ENCODE measurements around the gene IRGQ.

IRGQ gene

DNA sequence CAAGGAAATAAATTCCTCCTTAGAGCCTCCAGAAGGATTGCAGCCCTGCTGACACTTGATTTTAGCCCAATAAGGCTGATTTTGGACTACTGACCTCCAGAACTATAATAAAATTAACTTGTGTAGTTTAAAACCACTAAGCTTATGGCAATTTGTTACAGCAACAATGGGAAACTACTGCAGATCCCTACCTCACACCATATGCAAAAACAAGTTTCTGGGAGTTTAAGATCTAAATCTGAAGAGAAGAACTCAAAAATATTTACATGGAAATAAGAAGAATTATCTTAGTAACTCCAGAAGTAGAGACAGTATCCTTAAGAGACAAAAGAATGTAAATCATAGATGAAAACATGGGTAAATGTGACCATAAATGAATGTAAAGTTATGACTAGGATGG is 57.0 kb downstream of the IRGQ start:
- no peaks in the 10 kb centered on the region for H3K36me3 ChIP-seq (ENCODE audit: insufficient read depth)
- no peak overlapping the region for H2AFZ ChIP-seq (ENCODE audit: low read depth)
- no peak overlapping the region for H3K27ac ChIP-seq
- H3K79me2 ChIP-seq (ENCODE audit: insufficient read depth, low read depth) = no peaks in the 10 kb centered on the region
- no peaks in the 10 kb centered on the region for H4K20me1 ChIP-seq (ENCODE audit: insufficient read depth)
- TF ChIP-seq, protein P1, sequence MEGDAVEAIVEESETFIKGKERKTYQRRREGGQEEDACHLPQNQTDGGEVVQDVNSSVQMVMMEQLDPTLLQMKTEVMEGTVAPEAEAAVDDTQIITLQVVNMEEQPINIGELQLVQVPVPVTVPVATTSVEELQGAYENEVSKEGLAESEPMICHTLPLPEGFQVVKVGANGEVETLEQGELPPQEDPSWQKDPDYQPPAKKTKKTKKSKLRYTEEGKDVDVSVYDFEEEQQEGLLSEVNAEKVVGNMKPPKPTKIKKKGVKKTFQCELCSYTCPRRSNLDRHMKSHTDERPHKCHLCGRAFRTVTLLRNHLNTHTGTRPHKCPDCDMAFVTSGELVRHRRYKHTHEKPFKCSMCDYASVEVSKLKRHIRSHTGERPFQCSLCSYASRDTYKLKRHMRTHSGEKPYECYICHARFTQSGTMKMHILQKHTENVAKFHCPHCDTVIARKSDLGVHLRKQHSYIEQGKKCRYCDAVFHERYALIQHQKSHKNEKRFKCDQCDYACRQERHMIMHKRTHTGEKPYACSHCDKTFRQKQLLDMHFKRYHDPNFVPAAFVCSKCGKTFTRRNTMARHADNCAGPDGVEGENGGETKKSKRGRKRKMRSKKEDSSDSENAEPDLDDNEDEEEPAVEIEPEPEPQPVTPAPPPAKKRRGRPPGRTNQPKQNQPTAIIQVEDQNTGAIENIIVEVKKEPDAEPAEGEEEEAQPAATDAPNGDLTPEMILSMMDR (conservative IDR thresholded peaks at IDR 0.05; ENCODE audit: low read depth, low read length) = no peak
- no peak overlapping the region for H3K9ac ChIP-seq
- peaks cover 5% of the 10 kb centered on the region for H3K4me1 ChIP-seq (ENCODE audit: low read depth, poor library complexity, severe bottlenecking)
- H3K4me3 ChIP-seq (IDR thresholded peaks at IDR 0.05; ENCODE audit: insufficient read depth, low read depth, low read length) = no peak overlapping the region
- no peaks in the 10 kb centered on the region for H3K27me3 ChIP-seq (ENCODE audit: insufficient read depth, low read depth)
- H3K4me2 ChIP-seq = no peak overlapping the region

GRCh38 chr19:43534816-43535761 is 60.8 kb downstream of the IRGQ start:
- Histone ChIP-seq H3K27me3 (ENCODE audit: insufficient read depth, low read depth) (no peaks in the 10 kb centered on the region), H4K20me1 (ENCODE audit: insufficient read depth) (no peaks in the 10 kb centered on the region), H3K79me2 (ENCODE audit: insufficient read depth, low read depth) (no peaks in the 10 kb centered on the region), H3K27ac (no peak overlapping the region), H3K4me3 (IDR thresholded peaks at IDR 0.05; ENCODE audit: insufficient read depth, low read depth, low read length) (no peak overlapping the region), H2AFZ (ENCODE audit: low read depth) (no peak overlapping the region), H3K9ac (no peak overlapping the region), H3K4me1 (ENCODE audit: low read depth, poor library complexity, severe bottlenecking) (peaks cover 19% of the 10 kb centered on the region), H3K36me3 (ENCODE audit: insufficient read depth) (no peaks in the 10 kb centered on the region), H3K4me2 (no peak overlapping the region)
- TF ChIP-seq, protein P1 (conservative IDR thresholded peaks at IDR 0.05; ENCODE audit: low read depth, low read length) = no peak; the same call in 1 of the 2 replicates

Data from KMS-11 (cell line).